Measurements from ENCODE around the gene NR1D1. TPM values are rescaled to one million over a fixed set of nuclear protein-coding genes. Genes with fewer than 3 reads are reported as not detected.

NR1D1 gene
- total and polyA plus RNA-seq, 2 of the 13 experiments (the other 11 are each of a cell fraction or from before 2014, with no cell fraction given): 2.1 to 2.7 TPM

DNA sequence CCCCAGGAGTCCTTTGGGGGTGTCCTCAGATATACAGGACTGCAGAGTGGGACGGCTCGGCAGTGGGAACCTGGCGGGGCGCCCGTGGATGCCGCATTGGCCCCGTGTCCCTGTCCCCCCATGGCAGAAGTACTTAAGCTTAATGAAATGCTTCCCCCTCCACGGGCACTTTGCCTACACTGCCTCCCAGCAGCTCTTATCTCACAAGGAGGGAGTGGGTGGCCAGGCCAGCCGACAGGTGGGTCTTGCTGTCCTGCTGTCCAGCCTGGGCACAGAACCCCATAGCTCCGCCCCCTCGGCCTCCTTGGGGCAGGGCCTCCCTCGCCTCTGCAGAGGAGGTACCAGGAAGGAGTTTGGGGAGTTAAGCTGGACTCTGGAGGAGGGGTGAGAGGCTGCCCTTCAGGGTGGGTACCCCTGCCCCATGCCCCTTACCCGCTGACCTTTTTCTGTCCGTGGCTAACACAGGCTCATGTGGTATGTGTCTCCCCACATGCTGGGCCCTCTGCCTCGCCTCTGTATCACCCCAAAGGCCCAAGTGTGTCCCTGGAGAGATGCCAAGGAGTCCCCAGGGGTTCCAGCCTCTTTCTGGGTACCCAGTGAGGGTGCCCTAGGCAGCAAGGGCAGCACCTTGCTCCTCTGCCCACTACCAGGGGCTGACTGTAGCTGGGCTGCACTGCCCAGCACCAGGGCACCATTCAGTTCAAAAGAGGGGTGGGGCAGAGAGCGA, 28.9 kb downstream of the NR1D1 start (continued):
- TF ChIP-seq CCDC6 (CRISPR knock-in tag; IDR thresholded peaks at IDR 0.05): no peak
- TF ChIP-seq, protein P1, sequence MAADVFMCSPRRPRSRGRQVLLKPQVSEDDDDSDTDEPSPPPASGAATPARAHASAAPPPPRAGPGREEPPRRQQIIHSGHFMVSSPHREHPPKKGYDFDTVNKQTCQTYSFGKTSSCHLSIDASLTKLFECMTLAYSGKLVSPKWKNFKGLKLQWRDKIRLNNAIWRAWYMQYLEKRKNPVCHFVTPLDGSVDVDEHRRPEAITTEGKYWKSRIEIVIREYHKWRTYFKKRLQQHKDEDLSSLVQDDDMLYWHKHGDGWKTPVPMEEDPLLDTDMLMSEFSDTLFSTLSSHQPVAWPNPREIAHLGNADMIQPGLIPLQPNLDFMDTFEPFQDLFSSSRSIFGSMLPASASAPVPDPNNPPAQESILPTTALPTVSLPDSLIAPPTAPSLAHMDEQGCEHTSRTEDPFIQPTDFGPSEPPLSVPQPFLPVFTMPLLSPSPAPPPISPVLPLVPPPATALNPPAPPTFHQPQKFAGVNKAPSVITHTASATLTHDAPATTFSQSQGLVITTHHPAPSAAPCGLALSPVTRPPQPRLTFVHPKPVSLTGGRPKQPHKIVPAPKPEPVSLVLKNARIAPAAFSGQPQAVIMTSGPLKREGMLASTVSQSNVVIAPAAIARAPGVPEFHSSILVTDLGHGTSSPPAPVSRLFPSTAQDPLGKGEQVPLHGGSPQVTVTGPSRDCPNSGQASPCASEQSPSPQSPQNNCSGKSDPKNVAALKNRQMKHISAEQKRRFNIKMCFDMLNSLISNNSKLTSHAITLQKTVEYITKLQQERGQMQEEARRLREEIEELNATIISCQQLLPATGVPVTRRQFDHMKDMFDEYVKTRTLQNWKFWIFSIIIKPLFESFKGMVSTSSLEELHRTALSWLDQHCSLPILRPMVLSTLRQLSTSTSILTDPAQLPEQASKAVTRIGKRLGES (CRISPR knock-in tag; IDR thresholded peaks at IDR 0.05; ENCODE audit: borderline replicate concordance): no peak
- TF ChIP-seq, protein P2, sequence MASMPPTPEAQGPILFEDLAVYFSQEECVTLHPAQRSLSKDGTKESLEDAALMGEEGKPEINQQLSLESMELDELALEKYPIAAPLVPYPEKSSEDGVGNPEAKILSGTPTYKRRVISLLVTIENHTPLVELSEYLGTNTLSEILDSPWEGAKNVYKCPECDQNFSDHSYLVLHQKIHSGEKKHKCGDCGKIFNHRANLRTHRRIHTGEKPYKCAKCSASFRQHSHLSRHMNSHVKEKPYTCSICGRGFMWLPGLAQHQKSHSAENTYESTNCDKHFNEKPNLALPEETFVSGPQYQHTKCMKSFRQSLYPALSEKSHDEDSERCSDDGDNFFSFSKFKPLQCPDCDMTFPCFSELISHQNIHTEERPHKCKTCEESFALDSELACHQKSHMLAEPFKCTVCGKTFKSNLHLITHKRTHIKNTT (CRISPR knock-in tag; IDR thresholded peaks at IDR 0.05): no peak
- no peak for TF ChIP-seq HOXA7 (CRISPR knock-in tag; IDR thresholded peaks at IDR 0.05)
- TF ChIP-seq EED (CRISPR knock-in tag; IDR thresholded peaks at IDR 0.05): 0 out of 2 replicates have a peak, but pooled peaks have one; percentile 22
- TF ChIP-seq FOXJ3 (CRISPR knock-in tag; IDR thresholded peaks at IDR 0.05; ENCODE audit: borderline replicate concordance): no peak
- TF ChIP-seq ZNF501 (CRISPR knock-in tag; IDR thresholded peaks at IDR 0.05): 0 out of 2 replicates have a peak, but pooled peaks have one; percentile 29
- TF ChIP-seq ZFP90 (CRISPR knock-in tag; IDR thresholded peaks at IDR 0.05; ENCODE audit: borderline replicate concordance): no peak
- no peak for TF ChIP-seq ZFY (CRISPR knock-in tag; IDR thresholded peaks at IDR 0.05)
- TF ChIP-seq, protein P3, sequence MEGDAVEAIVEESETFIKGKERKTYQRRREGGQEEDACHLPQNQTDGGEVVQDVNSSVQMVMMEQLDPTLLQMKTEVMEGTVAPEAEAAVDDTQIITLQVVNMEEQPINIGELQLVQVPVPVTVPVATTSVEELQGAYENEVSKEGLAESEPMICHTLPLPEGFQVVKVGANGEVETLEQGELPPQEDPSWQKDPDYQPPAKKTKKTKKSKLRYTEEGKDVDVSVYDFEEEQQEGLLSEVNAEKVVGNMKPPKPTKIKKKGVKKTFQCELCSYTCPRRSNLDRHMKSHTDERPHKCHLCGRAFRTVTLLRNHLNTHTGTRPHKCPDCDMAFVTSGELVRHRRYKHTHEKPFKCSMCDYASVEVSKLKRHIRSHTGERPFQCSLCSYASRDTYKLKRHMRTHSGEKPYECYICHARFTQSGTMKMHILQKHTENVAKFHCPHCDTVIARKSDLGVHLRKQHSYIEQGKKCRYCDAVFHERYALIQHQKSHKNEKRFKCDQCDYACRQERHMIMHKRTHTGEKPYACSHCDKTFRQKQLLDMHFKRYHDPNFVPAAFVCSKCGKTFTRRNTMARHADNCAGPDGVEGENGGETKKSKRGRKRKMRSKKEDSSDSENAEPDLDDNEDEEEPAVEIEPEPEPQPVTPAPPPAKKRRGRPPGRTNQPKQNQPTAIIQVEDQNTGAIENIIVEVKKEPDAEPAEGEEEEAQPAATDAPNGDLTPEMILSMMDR (CRISPR knock-in tag; IDR thresholded peaks at IDR 0.05): no peak
- TF ChIP-seq, protein P4, sequence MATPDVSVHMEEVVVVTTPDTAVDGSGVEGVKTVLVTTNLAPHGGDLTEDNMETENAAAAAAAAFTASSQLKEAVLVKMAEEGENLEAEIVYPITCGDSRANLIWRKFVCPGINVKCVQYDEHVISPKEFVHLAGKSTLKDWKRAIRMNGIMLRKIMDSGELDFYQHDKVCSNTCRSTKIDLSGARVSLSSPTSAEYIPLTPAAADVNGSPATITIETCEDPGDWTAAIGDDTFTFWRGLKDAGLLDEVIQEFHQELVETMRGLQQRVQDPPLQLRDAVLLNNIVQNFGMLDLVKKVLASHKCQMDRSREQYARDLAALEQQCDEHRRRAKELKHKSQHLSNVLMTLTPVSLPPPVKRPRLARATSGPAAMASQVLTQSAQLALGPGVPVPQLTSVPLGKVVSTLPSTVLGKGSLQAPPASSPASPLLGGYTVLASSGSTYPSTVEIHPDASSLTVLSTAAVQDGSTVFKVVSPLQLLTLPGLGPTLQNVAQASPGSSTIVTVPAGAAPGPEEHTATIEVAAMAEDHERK (CRISPR knock-in tag; IDR thresholded peaks at IDR 0.05; ENCODE audit: low read depth): no peak
- no peak for TF ChIP-seq ZFX (CRISPR knock-in tag; IDR thresholded peaks at IDR 0.05; ENCODE audit: low read depth)
- no peak for TF ChIP-seq TRIM24 (CRISPR knock-in tag; IDR thresholded peaks at IDR 0.05)
- TF ChIP-seq, protein P5, sequence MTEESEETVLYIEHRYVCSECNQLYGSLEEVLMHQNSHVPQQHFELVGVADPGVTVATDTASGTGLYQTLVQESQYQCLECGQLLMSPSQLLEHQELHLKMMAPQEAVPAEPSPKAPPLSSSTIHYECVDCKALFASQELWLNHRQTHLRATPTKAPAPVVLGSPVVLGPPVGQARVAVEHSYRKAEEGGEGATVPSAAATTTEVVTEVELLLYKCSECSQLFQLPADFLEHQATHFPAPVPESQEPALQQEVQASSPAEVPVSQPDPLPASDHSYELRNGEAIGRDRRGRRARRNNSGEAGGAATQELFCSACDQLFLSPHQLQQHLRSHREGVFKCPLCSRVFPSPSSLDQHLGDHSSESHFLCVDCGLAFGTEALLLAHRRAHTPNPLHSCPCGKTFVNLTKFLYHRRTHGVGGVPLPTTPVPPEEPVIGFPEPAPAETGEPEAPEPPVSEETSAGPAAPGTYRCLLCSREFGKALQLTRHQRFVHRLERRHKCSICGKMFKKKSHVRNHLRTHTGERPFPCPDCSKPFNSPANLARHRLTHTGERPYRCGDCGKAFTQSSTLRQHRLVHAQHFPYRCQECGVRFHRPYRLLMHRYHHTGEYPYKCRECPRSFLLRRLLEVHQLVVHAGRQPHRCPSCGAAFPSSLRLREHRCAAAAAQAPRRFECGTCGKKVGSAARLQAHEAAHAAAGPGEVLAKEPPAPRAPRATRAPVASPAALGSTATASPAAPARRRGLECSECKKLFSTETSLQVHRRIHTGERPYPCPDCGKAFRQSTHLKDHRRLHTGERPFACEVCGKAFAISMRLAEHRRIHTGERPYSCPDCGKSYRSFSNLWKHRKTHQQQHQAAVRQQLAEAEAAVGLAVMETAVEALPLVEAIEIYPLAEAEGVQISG (CRISPR knock-in tag; IDR thresholded peaks at IDR 0.05): no peak; the same call in 1 of the 2 replicates
- TF ChIP-seq ZNF747 (CRISPR knock-in tag; IDR thresholded peaks at IDR 0.05; ENCODE audit: borderline replicate concordance): peak; percentile 69; the same call in 1 of the 2 replicates
- peak; percentile 76; the same call in 1 of the 2 replicates for TF ChIP-seq ZBTB38 (CRISPR knock-in tag; IDR thresholded peaks at IDR 0.05)
- TF ChIP-seq MAZ (IDR thresholded peaks at IDR 0.05; ENCODE audit: borderline replicate concordance, low read depth, low read length): no peak
- TF ChIP-seq MAZ (CRISPR knock-in tag; IDR thresholded peaks at IDR 0.05; ENCODE audit: low read depth): 0 out of 2 replicates have a peak, but pooled peaks have one; percentile 61
- TF ChIP-seq GATAD1 (CRISPR knock-in tag; IDR thresholded peaks at IDR 0.05): no peak
